Measurements from ENCODE around the gene TERC.
"Not testable (repeated sequence)": the region's sequence is repeated elsewhere in the genome, so short reads cannot be mapped to it uniquely, and the experiment has no call there.

Gene TERC

GRCh38 chr3:169771497-169772304 is 6.8 kb upstream of the TERC start:
- DNase-seq, result peak; percentile 58 to 87

GRCh38 chr3:169769287-169770181 is 4.7 kb upstream of the TERC start, which contains the start of gene ACTRT3:
TSS of gene ACTRT3 (minus strand) at chr3:169769561. CDS start at chr3:169769520, 41 bp downstream.
- DNase-seq, result no peak

GRCh38 chr3:169764312-169764881 is 463 bp downstream of the TERC start:
- DNase-seq, result no peak

GRCh38 chr3:169760479-169760878 is 4.4 kb downstream of the TERC start:
- DNase-seq, result no peak

- no peak for DNase-seq
Observed at GRCh38 chr3:169759256-169759655, 5.6 kb downstream of the TERC start.

GRCh38 chr3:169758359-169758994 is 6.4 kb downstream of the TERC start:
- DNase-seq, result no peak

- no peak for DNase-seq
Observed at GRCh38 chr3:169755488-169755887, 9.4 kb downstream of the TERC start.

- no peak for DNase-seq
Observed at GRCh38 chr3:169754711-169755110, 10.1 kb downstream of the TERC start.

GRCh38 chr3:169751875-169752274 is 13.0 kb downstream of the TERC start:
- DNase-seq, result no peak

GRCh38 chr3:169750665-169751064 is 14.2 kb downstream of the TERC start:
- no peak for DNase-seq

GRCh38 chr3:169748670-169749069 is 16.2 kb downstream of the TERC start:
- no peak for DNase-seq

- no peak for DNase-seq
Observed at GRCh38 chr3:169746924-169747323, 17.9 kb downstream of the TERC start.

- no peak for DNase-seq
Observed at GRCh38 chr3:169744366-169745054, 20.4 kb downstream of the TERC start.

- DNase-seq, result no peak
Observed at GRCh38 chr3:169739067-169739466, 25.8 kb downstream of the TERC start.

- not testable (repeated sequence) for DNase-seq
Observed at GRCh38 chr3:169731857-169732256, 33.0 kb downstream of the TERC start.

GRCh38 chr3:169722724-169723123 is 42.1 kb downstream of the TERC start:
- DNase-seq, result no peak

GRCh38 chr3:169718415-169718814 is 46.4 kb downstream of the TERC start:
- not testable (repeated sequence) for DNase-seq
